ENCODE data around the gene STXBP4. TPM values are rescaled to one million over a fixed set of nuclear protein-coding genes. Genes with fewer than 3 reads are reported as not detected.

The STXBP4 gene
- total RNA-seq, 1 donor from 2014 or later, result 7.6 TPM

DNA sequence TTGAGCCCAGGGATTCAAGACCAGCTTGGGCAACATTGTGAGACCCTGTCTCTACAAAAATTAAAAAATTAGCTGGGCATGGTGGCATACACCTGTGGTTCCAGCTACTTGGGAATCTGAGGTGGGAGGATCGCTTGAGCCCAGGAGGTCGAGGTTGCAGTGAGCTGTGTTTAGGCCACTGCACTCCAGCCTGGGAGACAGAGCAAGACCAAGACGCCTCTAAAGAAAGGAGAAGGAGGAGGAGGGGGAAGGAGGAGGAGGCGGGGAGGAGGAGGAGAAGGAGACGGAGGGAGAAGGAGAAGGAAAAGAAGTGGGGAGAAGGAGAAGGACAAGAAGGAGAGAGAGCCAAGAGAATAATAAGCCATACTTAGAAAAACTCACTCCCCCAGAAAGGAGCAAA is 35.9 kb downstream of the STXBP4 start:
- Mint-ChIP-seq H3K4me3 (ENCODE audit: low read depth) (no peak overlapping the region), H3K27me3 (ENCODE audit: low read depth) (no peaks in the 10 kb centered on the region), H3K9me3 (no peaks in the 10 kb centered on the region), H3K36me3 (ENCODE audit: low read depth) (no peaks in the 10 kb centered on the region), H3K27ac (no peak overlapping the region), H3K4me1 (ENCODE audit: low read depth) (no peaks in the 10 kb centered on the region)
- no peak for DNase-seq (ENCODE audit: low spot score)
- intact Hi-C loops (cut with micrococcal nuclease), result no loop called here

- Mint-ChIP-seq H3K4me3 (ENCODE audit: low read depth) (no peak overlapping the region), H3K36me3 (ENCODE audit: low read depth) (no peaks in the 10 kb centered on the region), H3K27me3 (ENCODE audit: low read depth) (no peaks in the 10 kb centered on the region), H3K4me1 (ENCODE audit: low read depth) (no peaks in the 10 kb centered on the region), H3K27ac (no peak overlapping the region), H3K9me3 (no peaks in the 10 kb centered on the region)
- DNase-seq (ENCODE audit: low spot score), result no peak
- intact Hi-C loops (cut with micrococcal nuclease), result no loop called here
These were observed 37.0 kb downstream of the STXBP4 start for GRCh38 chr17:55005520-55005919.

- intact Hi-C loops (cut with micrococcal nuclease), result no loop called here
- no peak for DNase-seq (ENCODE audit: low spot score)
- H3K4me1 Mint-ChIP-seq (ENCODE audit: low read depth), result no peaks in the 10 kb centered on the region
- H3K9me3 Mint-ChIP-seq, result no peaks in the 10 kb centered on the region
- H3K27me3 Mint-ChIP-seq (ENCODE audit: low read depth), result no peaks in the 10 kb centered on the region
- H3K4me3 Mint-ChIP-seq (ENCODE audit: low read depth), result no peak overlapping the region
- no peak overlapping the region for H3K27ac Mint-ChIP-seq
- H3K36me3 Mint-ChIP-seq (ENCODE audit: low read depth), result no peaks in the 10 kb centered on the region
These were observed 55.1 kb downstream of the STXBP4 start for GRCh38 chr17:55023626-55024025.

DNA sequence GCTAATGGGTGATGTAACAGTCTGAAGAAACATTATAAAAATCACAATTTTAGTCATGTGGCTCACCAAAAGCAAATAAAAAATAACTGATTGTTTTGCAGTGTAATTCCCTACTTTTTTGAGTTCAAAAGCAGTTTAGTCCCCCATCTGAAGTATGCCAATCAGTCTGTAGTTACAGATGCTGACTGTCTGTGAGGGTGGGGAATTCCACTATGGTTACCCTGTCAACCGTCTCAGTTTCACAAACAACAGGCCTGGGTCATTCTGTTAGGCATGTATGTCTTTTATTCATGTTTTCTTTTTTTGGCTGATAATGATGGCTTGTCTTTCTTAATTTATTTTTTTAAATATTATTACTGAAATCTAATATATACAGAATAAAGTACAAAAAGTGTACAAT is 69.3 kb downstream of the STXBP4 start:
- no peak for DNase-seq (ENCODE audit: low spot score)
- Mint-ChIP-seq H3K4me3 (ENCODE audit: low read depth) (no peak overlapping the region), H3K27me3 (ENCODE audit: low read depth) (no peaks in the 10 kb centered on the region), H3K9me3 (no peaks in the 10 kb centered on the region), H3K27ac (no peak overlapping the region), H3K4me1 (ENCODE audit: low read depth) (peaks cover 24% of the 10 kb centered on the region), H3K36me3 (ENCODE audit: low read depth) (peaks cover 1% of the 10 kb centered on the region)
- intact Hi-C loops (cut with micrococcal nuclease), result loop anchor here (10.0 kb wide), 1 partner anchor 317 kb away; no protein-coding TSS in a partner anchor

DNA sequence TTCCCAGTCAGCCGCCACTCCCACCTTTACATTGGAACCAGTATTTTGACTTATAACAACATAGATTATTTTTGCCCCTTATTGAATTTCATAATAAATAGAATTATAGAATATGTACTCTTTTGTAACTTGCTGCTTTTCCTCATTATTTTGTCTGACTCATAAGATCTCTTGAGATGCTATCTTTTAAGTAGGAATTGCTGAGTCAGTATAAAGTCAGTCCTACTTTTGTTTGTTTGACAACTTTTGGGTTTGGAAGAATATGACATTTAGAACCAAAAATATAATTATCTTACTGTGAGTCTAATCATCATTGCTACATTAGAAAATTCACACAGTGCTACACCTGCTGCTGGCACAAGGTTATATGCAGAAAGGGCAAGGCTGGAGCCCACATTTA is 69.7 kb downstream of the STXBP4 start:
- Mint-ChIP-seq H3K36me3 (ENCODE audit: low read depth) (no peaks in the 10 kb centered on the region), H3K9me3 (no peaks in the 10 kb centered on the region), H3K27ac (peak overlapping the region; percentile 12), H3K4me1 (ENCODE audit: low read depth) (peaks cover 24% of the 10 kb centered on the region), H3K27me3 (ENCODE audit: low read depth) (no peaks in the 10 kb centered on the region), H3K4me3 (ENCODE audit: low read depth) (no peak overlapping the region)
- DNase-seq (ENCODE audit: low spot score), result no peak
- intact Hi-C loops (cut with micrococcal nuclease), result loop anchor here (10.0 kb wide), 1 partner anchor 317 kb away; no protein-coding TSS in a partner anchor

GRCh38 chr17:55040611-55041010 is 72.0 kb downstream of the STXBP4 start:
- no peak for DNase-seq (ENCODE audit: low spot score)
- H3K27ac Mint-ChIP-seq, result no peak overlapping the region
- peaks cover 24% of the 10 kb centered on the region for H3K4me1 Mint-ChIP-seq (ENCODE audit: low read depth)
- H3K4me3 Mint-ChIP-seq (ENCODE audit: low read depth), result no peak overlapping the region
- intact Hi-C loops (cut with micrococcal nuclease), result no loop called here
- H3K36me3 Mint-ChIP-seq (ENCODE audit: low read depth), result no peaks in the 10 kb centered on the region
- no peaks in the 10 kb centered on the region for H3K27me3 Mint-ChIP-seq (ENCODE audit: low read depth)
- no peaks in the 10 kb centered on the region for H3K9me3 Mint-ChIP-seq

- Mint-ChIP-seq H3K9me3 (peaks cover 2% of the 10 kb centered on the region), H3K36me3 (ENCODE audit: low read depth) (peaks cover 3% of the 10 kb centered on the region), H3K4me1 (ENCODE audit: low read depth) (no peaks in the 10 kb centered on the region), H3K27ac (no peak overlapping the region), H3K4me3 (ENCODE audit: low read depth) (no peak overlapping the region), H3K27me3 (ENCODE audit: low read depth) (no peaks in the 10 kb centered on the region)
- intact Hi-C loops (cut with micrococcal nuclease), result no loop called here
- no peak for DNase-seq (ENCODE audit: low spot score)
These were observed 85.3 kb downstream of the STXBP4 start for GRCh38 chr17:55053855-55054254.

- no peak for DNase-seq (ENCODE audit: low spot score)
- Mint-ChIP-seq H3K36me3 (ENCODE audit: low read depth) (no peaks in the 10 kb centered on the region), H3K27me3 (ENCODE audit: low read depth) (no peaks in the 10 kb centered on the region), H3K4me1 (ENCODE audit: low read depth) (no peaks in the 10 kb centered on the region), H3K27ac (no peak overlapping the region), H3K4me3 (ENCODE audit: low read depth) (no peak overlapping the region), H3K9me3 (no peaks in the 10 kb centered on the region)
- intact Hi-C loops (cut with micrococcal nuclease), result no loop called here
These were observed 85.9 kb downstream of the STXBP4 start for GRCh38 chr17:55054429-55054828.

- DNase-seq (ENCODE audit: low spot score), result no peak
- Mint-ChIP-seq H3K9me3 (no peaks in the 10 kb centered on the region), H3K27ac (no peak overlapping the region), H3K4me3 (ENCODE audit: low read depth) (no peak overlapping the region), H3K27me3 (ENCODE audit: low read depth) (no peaks in the 10 kb centered on the region), H3K36me3 (ENCODE audit: low read depth) (no peaks in the 10 kb centered on the region), H3K4me1 (ENCODE audit: low read depth) (peaks cover 5% of the 10 kb centered on the region)
- intact Hi-C loops (cut with micrococcal nuclease), result no loop called here
These were observed 88.0 kb downstream of the STXBP4 start for GRCh38 chr17:55056526-55056925.

GRCh38 chr17:55057184-55057583 is 88.6 kb downstream of the STXBP4 start:
- Mint-ChIP-seq H3K27me3 (ENCODE audit: low read depth) (no peaks in the 10 kb centered on the region), H3K27ac (no peak overlapping the region), H3K36me3 (ENCODE audit: low read depth) (no peaks in the 10 kb centered on the region), H3K4me1 (ENCODE audit: low read depth) (peaks cover 6% of the 10 kb centered on the region), H3K4me3 (ENCODE audit: low read depth) (no peak overlapping the region), H3K9me3 (no peaks in the 10 kb centered on the region)
- DNase-seq (ENCODE audit: low spot score), result no peak
- intact Hi-C loops (cut with micrococcal nuclease), result no loop called here

GRCh38 chr17:55059724-55060123 is 91.2 kb downstream of the STXBP4 start:
- peaks cover 6% of the 10 kb centered on the region for H3K4me1 Mint-ChIP-seq (ENCODE audit: low read depth)
- intact Hi-C loops (cut with micrococcal nuclease), result no loop called here
- H3K4me3 Mint-ChIP-seq (ENCODE audit: low read depth), result no peak overlapping the region
- no peaks in the 10 kb centered on the region for H3K27me3 Mint-ChIP-seq (ENCODE audit: low read depth)
- DNase-seq (ENCODE audit: low spot score), result no peak
- no peaks in the 10 kb centered on the region for H3K9me3 Mint-ChIP-seq
- no peak overlapping the region for H3K27ac Mint-ChIP-seq
- no peaks in the 10 kb centered on the region for H3K36me3 Mint-ChIP-seq (ENCODE audit: low read depth)

GRCh38 chr17:55062921-55063320 is 94.4 kb downstream of the STXBP4 start:
- Mint-ChIP-seq H3K36me3 (ENCODE audit: low read depth) (no peaks in the 10 kb centered on the region), H3K9me3 (no peaks in the 10 kb centered on the region), H3K27ac (no peak overlapping the region), H3K4me3 (ENCODE audit: low read depth) (no peak overlapping the region), H3K4me1 (ENCODE audit: low read depth) (peaks cover 10% of the 10 kb centered on the region), H3K27me3 (ENCODE audit: low read depth) (peaks cover 2% of the 10 kb centered on the region)
- DNase-seq (ENCODE audit: low spot score), result no peak
- intact Hi-C loops (cut with micrococcal nuclease), result no loop called here

- H3K36me3 Mint-ChIP-seq (ENCODE audit: low read depth), result no peaks in the 10 kb centered on the region
- H3K9me3 Mint-ChIP-seq, result no peaks in the 10 kb centered on the region
- H3K4me1 Mint-ChIP-seq (ENCODE audit: low read depth), result peaks cover 10% of the 10 kb centered on the region
- no peak for DNase-seq (ENCODE audit: low spot score)
- peaks cover 2% of the 10 kb centered on the region for H3K27me3 Mint-ChIP-seq (ENCODE audit: low read depth)
- intact Hi-C loops (cut with micrococcal nuclease), result no loop called here
- H3K27ac Mint-ChIP-seq, result no peak overlapping the region
- no peak overlapping the region for H3K4me3 Mint-ChIP-seq (ENCODE audit: low read depth)
These were observed 95.6 kb downstream of the STXBP4 start for GRCh38 chr17:55063885-55064874.
